Pancreas (tissue), 10 donors: ENCODE data around the gene KRTAP9-9. TPM values are rescaled to one million over a fixed set of nuclear protein-coding genes. Genes with fewer than 3 reads are reported as not detected.
"Not testable (repeated sequence)": the region's sequence is repeated elsewhere in the genome, so short reads cannot be mapped to it uniquely, and the experiment has no call there.

Source experiments
- ATAC-seq, 4 donors: fragments of 200-7000 bp; cut with Tn5 transposase; one replicate each; pipeline versions ENCODE4 v1.8.0 to v1.9.1; 2020; ENCODE audit warnings: mild to moderate bottlenecking in 4 of 4, moderate library complexity in 4 of 4
- DNase-seq, 6 donors: peaks; one replicate each; pipeline ENCODE4 v3.0.0-alpha.2; 2020
- FAIRE-seq: peaks from 2 replicates; lab custom pipeline; 2012; peaks lifted over from hg19 to GRCh38; lab: Jason Lieb, UNC
- H3K27ac ChIP-seq, 4 donors: fragments of 200-600 bp; sonication (generic); 1 replicate in 3 of 4; 2 replicates in 1 of 4; pipeline versions ENCODE4 v1.5.0 to v1.8.0; 2020
- H3K27me3 ChIP-seq, 4 donors: fragments of 200-600 bp; one replicate each; pipeline ENCODE4 v1.8.0; 2021
- H3K36me3 ChIP-seq, 3 donors: fragments of 200-600 bp; sonication (generic) in 1 of 3; one replicate each; pipeline versions ENCODE4 v1.5.0 to v1.8.0; 2020 to 2021
- H3K4me1 ChIP-seq, 3 donors: fragments of 200-600 bp; one replicate each; pipeline ENCODE4 v1.8.0; 2021
- H3K4me3 ChIP-seq, 4 donors: fragments of 200-600 bp; sonication (generic) in 2 of 4; one replicate each; pipeline versions ENCODE4 v1.5.0 to v1.8.0; 2020 to 2021
- H3K9me3 ChIP-seq, 4 donors: fragments of 200-600 bp; one replicate each; pipeline ENCODE4 v1.8.0; 2021
- CTCF ChIP-seq, 4 donors: fragments of 200-600 bp; sonication (generic) in 3 of 4; IDR thresholded peaks; one replicate each; pipeline versions ENCODE4 v1.5.0 to v1.8.0; 2021; ENCODE audit warnings: antibody characterized with exemption in 4 of 4
- WGBS, 2 donors: extraction: QIAGEN DNeasy Blood & Tissue Kit; methylation state at CpG; one replicate each; pipeline ENCODE4 v1.1.7; 2013; 5-methylcytosine and 5-hydroxymethylcytosine counted together
- intact Hi-C, 3 donors: fragments of 100-400 bp; cut with DNase I; formaldehyde crosslinking; loops; one replicate each; pipeline versions ENCODE4 v1.11.1 to v1.14.2; 2022
- polyA plus RNA-seq, 2 donors: library from polyadenylated mRNA; stranded (reverse); fragments of 200-250 nt; gene quantifications; one replicate each; pipeline ENCODE4 v1.2.3, GENCODE V29; 2013
- total RNA-seq, 6 donors: library from RNA; stranded (reverse); fragmentation: NEBNext Ultra II Directional in 4 of 6; extraction: Animal tissue kit (Norgen Biotek cat#: 25700) in 4 of 6; gene quantifications; one replicate each; pipeline versions ENCODE4 v1.2.1 to v1.2.4, GENCODE V29; 2021 to 2023
- donor health status: healthy with polysubstance abuse.
- donor health status: DM: no; HTN: no; CAD: no; lungs with moderate emphysema.
- donor health status: DM: no; HTN: no; CAD: no.
- donor health status: control.
- donor health status: control.
- donor health status: Bipolar disorder and iron deficiency.
- donor health status: DM: yes; HTN: yes; CAD: no.
- donor health status: DM: no; HTN: no; CAD: no.
- donor health status: DM: no; HTN: no; CAD: no.
- donor health status: DM: yes; HTN: yes; CAD: no.

Gene KRTAP9-9
- total and polyA plus RNA-seq, 8 donors = not detected

- H3K27me3 ChIP-seq = no peaks in the 10 kb centered on the region
- FAIRE-seq = no peak
- no peak for DNase-seq
- WGBS, 2 donors = 74 to 85% methylated on average over 6 of the region's 6 CpGs
- no peak overlapping the region for H3K4me3 ChIP-seq
- H3K4me1 ChIP-seq = no peaks in the 10 kb centered on the region
- no peaks in the 10 kb centered on the region for H3K9me3 ChIP-seq
- no peak for TF ChIP-seq CTCF (IDR thresholded peaks at IDR 0.05)
- no peaks in the 10 kb centered on the region for H3K36me3 ChIP-seq
- intact Hi-C loops = no loop called here
- no peak for ATAC-seq
- no peak overlapping the region for H3K27ac ChIP-seq
Observed at GRCh38 chr17:41226051-41226450, 29.1 kb upstream of the KRTAP9-9 start.

DNA sequence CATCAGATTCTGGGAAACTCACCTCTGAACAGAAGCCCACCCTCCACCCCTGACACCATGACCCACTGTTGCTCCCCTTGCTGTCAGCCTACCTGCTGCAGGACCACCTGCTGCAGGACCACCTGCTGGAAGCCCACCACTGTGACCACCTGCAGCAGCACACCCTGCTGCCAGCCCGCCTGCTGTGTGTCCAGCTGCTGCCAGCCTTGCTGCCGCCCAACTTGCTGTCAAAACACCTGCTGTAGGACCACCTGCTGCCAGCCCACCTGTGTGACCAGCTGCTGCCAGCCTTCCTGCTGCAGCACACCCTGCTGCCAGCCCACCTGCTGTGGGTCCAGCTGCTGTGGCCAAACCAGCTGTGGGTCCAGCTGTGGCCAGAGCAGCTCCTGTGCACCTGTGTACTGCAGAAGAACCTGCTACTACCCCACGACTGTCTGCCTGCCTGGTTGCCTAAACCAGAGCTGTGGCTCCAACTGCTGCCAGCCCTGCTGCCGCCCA is 28.5 kb upstream of the KRTAP9-9 start, which contains the start of gene KRTAP9-2:
TSS of gene KRTAP9-2 (plus strand) at position 51 of the 498 bp plus-strand sequence. CDS start at position 58, 7 bp downstream.
- DNase-seq, H3K9me3 ChIP-seq, intact Hi-C loops, H3K27me3 ChIP-seq, FAIRE-seq, ATAC-seq, H3K27ac ChIP-seq, H3K4me3 ChIP-seq, H3K36me3 ChIP-seq, H3K4me1 ChIP-seq: not testable (repeated sequence)
- 34 to 65% methylated on average over 2 to 3 of the region's 4 CpGs for whole genome bisulfite sequencing, 2 donors

GRCh38 chr17:41230094-41230493 is 25.1 kb upstream of the KRTAP9-9 start:
- ATAC-seq = no peak
- intact Hi-C loops = no loop called here
- H3K36me3 ChIP-seq = no peaks in the 10 kb centered on the region
- no peaks in the 10 kb centered on the region for H3K27me3 ChIP-seq
- H3K27ac ChIP-seq = no peak overlapping the region
- no peak for DNase-seq
- H3K4me1 ChIP-seq = no peaks in the 10 kb centered on the region
- H3K4me3 ChIP-seq = no peak overlapping the region
- H3K9me3 ChIP-seq = no peaks in the 10 kb centered on the region
- TF ChIP-seq CTCF (IDR thresholded peaks at IDR 0.05) = no peak
- FAIRE-seq = no peak

DNA sequence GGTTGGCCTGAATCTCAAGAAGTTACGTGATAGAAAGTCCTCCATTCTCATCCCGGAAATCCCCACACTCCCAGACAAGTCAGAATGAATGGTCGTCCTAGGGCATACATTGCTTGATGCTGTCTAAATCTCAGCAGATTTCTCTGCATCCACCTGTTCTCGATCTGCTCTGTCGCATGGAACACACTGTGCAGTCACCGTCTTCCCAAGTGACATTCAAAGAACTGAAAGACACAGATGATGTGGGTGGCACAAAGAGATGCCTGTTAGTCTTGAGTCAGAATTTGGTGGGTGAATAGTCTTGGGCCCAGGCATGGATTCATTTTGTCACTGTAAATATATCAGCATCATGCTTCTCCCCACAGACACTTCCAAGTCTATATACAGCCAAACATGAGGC is 23.5 kb upstream of the KRTAP9-9 start:
- FAIRE-seq = no peak
- Histone ChIP-seq H3K4me1 (no peaks in the 10 kb centered on the region), H3K27ac (no peak overlapping the region), H3K9me3 (no peaks in the 10 kb centered on the region), H3K36me3 (no peaks in the 10 kb centered on the region), H3K4me3 (no peak overlapping the region), H3K27me3 (no peaks in the 10 kb centered on the region)
- no peak for TF ChIP-seq CTCF (IDR thresholded peaks at IDR 0.05)
- intact Hi-C loops = no loop called here
- ATAC-seq = no peak
- DNase-seq = no peak
- 69 to 73% methylated on average over 6 of the region's 6 CpGs for WGBS, 2 donors

GRCh38 chr17:41232399-41233105 is 22.6 kb upstream of the KRTAP9-9 start, which contains the start of gene KRTAP9-3:
TSS of gene KRTAP9-3 (plus strand) at chr17:41232449. CDS start at chr17:41232502, 53 bp downstream.
- H3K9me3 ChIP-seq, FAIRE-seq, DNase-seq, H3K27me3 ChIP-seq, H3K4me3 ChIP-seq, ATAC-seq, H3K4me1 ChIP-seq, intact Hi-C loops, H3K36me3 ChIP-seq, H3K27ac ChIP-seq: not testable (repeated sequence)
- 47 to 48% methylated on average over 1 of the region's 1 CpG for WGBS, 2 donors

GRCh38 chr17:41237116-41237515 is 18.1 kb upstream of the KRTAP9-9 start:
- ATAC-seq, H3K4me3 ChIP-seq, H3K9me3 ChIP-seq, DNase-seq, H3K27me3 ChIP-seq, H3K36me3 ChIP-seq, FAIRE-seq, intact Hi-C loops, H3K27ac ChIP-seq, H3K4me1 ChIP-seq: not testable (repeated sequence)
- 40 to 42% methylated on average over 4 of the region's 4 CpGs for WGBS, 2 donors

DNA sequence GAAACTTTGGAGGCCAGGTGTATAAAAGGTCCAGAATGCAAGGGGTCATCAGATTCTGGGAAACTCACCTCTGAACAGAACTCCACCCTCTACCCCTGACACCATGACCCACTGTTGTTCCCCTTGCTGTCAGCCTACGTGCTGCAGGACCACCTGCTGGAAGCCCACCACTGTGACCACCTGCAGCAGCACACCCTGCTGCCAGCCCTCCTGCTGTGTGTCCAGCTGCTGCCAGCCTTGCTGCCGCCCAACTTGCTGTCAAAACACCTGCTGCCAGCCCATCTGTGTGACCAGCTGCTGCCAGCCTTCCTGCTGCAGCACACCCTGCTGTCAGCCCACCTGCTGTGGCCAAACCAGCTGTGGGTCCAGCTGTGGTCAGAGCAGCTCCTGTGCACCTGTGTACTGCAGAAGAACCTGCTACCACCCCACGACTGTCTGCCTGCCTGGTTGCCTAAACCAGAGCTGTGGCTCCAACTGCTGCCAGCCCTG is 17.2 kb upstream of the KRTAP9-9 start, which contains the start of gene KRTAP9-8:
TSS of gene KRTAP9-8 (plus strand) at position 51 of the 489 bp plus-strand sequence. CDS start at position 104, 53 bp downstream.
- FAIRE-seq, H3K36me3 ChIP-seq, H3K27me3 ChIP-seq, ATAC-seq, H3K9me3 ChIP-seq, intact Hi-C loops, H3K4me1 ChIP-seq, H3K4me3 ChIP-seq, H3K27ac ChIP-seq: not testable (repeated sequence)
- WGBS, 2 donors = 25 to 27% methylated on average over 3 of the region's 3 CpGs
- DNase-seq = peak in 2 of 6 donors; percentile 8 to 33

DNA sequence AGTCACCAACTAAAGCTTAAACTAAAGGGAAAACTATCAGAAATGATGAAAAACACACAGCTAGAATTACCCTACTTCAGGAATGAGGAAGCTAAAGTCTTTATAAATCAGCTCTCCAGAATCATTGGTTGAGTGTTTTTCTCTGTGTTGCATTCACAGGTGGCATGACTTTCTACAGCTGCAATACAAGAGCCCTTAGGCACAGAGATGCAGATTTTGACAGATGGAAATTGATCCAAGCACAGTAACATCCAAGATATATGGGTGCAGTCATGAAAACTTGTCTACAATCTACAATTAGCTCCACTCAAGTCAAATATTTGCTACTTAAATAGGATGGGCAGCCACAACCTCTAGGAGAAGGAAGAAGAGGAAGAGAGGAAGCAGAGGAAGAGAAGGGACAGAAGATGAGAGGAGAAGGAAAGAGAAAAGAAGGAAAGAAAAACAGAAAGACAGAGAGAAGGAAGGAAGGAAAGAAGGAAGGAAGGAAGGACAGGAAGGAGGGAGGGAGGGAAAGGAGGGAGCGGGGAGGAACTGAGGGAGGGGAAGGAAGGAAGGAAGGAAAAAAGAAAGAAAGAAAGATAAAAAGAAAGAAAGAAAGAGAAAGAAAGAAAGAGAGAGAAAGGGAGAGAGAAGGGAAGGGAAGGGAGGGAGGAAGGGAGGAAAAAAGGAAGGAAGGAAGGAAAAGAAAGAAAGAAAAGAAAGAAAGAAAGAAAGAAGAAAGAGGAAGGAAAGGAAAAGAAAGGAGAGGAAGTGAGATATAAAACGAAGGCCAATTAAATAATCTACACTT is 8.0 kb upstream of the KRTAP9-9 start:
- DNase-seq, H3K4me3 ChIP-seq, H3K27me3 ChIP-seq, H3K27ac ChIP-seq, ATAC-seq, H3K4me1 ChIP-seq, H3K36me3 ChIP-seq, H3K9me3 ChIP-seq, FAIRE-seq, intact Hi-C loops: not testable (repeated sequence)
- 38 to 56% methylated on average over 2 of the region's 2 CpGs for WGBS, 2 donors
